ENCODE data around the gene AMPH.

The AMPH gene

GRCh38 chr7:38541440-38541839 lies 89.7 kb downstream of the AMPH start:
- no peak for FAIRE-seq

DNA sequence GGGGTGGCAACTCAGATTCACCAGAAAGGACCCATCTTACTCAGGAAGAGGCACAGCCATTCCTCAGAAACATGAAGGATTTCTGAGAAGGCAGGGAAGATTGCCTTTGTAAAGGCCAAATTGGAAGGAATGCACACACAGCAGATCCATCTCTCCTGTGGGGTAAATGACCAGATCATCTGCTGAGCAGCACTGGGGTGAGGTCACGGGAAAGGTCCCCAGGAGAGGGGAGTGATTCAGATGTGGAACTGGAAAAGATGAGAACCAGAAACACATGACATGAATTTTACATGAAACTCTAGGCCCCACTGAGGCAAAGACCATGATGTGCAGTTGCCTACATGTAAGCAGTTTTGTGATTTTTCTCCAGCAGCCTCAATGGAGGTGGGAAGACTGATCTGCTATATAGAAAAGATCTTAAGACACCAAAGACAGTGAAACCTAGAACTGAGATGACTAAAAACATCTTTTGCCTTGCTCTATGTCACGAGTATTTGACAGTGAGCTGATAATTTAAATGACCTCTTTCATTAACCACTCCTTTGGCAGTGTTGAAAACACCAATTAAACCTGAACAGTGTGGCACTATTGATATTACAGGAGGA lies 91.6 kb downstream of the AMPH start:
- FAIRE-seq, result no peak

GRCh38 chr7:38535073-38535472 lies 96.1 kb downstream of the AMPH start:
- no peak for FAIRE-seq

- FAIRE-seq, result no peak
These were observed 105.3 kb downstream of the AMPH start for GRCh38 chr7:38525857-38526256.

GRCh38 chr7:38524786-38525185 lies 106.4 kb downstream of the AMPH start:
- FAIRE-seq, result no peak

DNA sequence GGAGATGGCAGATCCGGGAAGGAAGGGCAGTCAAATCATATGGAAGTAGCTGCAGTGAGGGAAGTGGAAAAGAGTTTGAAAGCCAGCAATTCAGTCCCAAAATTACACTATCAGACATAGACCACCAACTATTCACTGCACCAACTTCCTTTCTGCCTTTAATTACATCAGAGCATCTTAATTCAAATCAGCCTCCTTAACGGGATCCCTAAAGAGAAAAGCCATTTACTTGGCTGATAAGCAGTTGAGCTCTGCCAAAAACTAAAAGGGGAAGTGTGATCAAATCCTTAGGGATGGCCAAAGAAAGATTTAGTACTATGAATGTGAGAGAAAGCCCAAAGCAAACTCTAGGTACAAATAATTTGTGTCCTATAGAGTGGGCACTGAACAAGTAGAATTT lies 110.4 kb downstream of the AMPH start:
- no peak for FAIRE-seq

DNA sequence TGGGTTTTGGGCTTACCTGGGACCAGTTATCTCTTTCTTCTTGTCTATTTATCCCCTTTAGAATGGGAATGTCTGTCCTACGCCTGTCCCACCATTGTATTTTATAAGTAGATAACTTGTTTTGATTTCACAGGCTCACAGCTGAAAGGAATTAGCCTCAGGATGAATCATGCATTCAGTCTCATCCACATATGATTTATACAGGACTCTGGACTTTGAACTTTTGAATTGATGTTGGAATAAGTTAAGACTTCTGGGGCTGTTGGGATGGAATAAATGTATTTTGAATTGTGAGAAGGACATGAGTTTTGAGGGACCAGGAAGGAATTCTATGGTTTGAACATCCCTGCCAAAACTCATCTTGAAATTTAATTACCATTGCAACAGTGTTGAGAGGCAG lies 112.6 kb downstream of the AMPH start:
- no peak for FAIRE-seq

GRCh38 chr7:38512704-38513103 lies 118.5 kb downstream of the AMPH start:
- no peak for FAIRE-seq

DNA sequence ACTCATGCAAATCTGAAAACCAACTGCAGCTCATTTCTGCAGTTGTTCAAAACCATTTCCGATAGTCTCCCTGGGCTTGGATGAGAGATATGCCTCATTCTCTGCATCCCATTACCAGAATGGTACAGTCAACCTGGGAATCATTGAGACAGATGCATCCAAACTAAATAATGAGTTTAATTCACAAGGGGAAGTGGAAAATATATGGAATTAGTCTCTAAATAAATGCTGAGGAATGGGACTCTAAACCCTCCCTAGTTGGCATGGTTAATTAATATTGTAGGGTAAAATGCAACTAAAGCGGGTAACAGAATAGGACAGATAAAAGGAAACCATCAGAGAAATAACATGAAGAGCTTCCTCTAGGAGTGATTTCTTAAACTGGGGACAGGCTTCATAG lies 118.9 kb downstream of the AMPH start:
- FAIRE-seq, result no peak

GRCh38 chr7:38507384-38507783 lies 123.8 kb downstream of the AMPH start:
- no peak for FAIRE-seq

- FAIRE-seq, result no peak
These were observed 124.4 kb downstream of the AMPH start for GRCh38 chr7:38506756-38507155.

DNA sequence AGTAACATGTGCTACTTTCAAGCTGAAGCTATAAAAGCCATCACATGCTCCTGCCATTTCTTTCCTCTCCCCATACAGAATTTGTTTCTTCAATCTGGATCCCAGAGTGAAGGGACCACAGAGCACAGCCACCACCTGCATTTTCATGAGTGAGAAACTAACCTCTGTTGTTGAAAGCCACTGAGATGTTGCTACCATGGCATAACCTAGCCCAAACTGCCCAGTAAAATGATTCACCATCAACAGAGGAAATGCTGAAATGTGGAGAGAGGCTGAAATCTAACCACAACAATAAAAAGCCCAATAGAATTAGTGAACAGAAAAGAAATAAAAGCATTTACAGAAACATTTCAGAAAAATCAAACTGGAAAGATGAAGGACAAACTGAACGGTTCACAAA lies 125.2 kb downstream of the AMPH start:
- FAIRE-seq, result no peak

GRCh38 chr7:38504684-38505083 lies 126.5 kb downstream of the AMPH start:
- no peak for FAIRE-seq

GRCh38 chr7:38502848-38503247 lies 128.3 kb downstream of the AMPH start:
- FAIRE-seq, result no peak

DNA sequence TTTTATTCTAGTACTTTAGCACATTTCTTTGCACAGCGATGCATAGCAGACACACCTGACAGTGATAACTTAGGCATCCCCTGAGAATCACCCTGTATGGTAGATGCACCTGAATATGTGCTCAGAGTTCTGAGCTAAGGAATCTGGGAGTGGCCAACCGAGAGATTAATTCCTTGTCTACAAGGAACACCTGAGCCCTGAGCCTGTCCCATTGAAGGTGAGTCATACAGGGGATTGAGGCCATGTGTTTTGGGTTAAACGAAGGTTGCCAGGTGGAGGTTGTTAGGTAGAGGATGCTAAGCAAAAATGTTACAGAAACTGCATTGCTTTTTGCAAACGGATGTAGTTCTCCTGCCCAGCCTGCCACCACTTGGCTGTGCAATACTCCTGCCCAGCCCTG lies 128.9 kb downstream of the AMPH start:
- no peak for FAIRE-seq

GRCh38 chr7:38492010-38492409 lies 139.2 kb downstream of the AMPH start:
- no peak for FAIRE-seq

DNA sequence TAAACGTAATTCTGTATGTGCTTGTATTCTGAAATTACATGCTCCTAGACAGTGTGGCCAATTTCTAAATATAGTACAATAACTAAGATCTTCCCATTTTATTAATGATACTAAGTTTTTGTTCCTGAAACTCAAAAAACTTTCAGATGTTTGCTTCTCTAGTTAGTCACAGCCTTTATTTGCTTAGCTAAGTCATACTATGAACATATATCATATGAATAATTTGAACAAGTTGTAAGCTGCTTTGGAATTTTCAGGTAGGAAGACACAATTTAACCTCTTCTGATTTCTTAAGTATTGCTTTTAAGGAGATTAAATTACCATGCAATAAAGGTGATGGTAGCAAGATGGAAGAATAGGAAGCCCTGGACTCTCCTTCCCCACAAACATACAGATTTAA lies 148.7 kb downstream of the AMPH start:
- FAIRE-seq, result no peak

DNA sequence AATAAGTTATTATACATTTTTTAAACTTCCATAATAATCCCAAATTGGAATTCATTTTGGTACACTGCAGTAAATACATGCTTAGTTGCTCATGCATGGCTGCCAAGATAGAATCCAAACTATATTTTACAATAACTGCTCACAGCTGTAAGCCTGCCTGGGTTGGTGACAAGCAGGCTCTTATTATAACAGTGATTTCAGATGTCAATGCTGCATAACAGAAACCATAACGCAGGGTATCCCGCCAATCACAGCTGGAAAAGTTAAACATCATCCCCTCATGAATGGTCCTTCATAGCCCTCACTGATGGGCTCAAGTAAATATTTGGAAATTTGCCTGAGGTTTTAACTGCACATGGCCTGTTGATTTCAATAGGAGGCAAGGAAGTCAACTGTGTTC lies 149.8 kb downstream of the AMPH start:
- FAIRE-seq, result no peak

GRCh38 chr7:38478404-38478803 lies 152.8 kb downstream of the AMPH start:
- no peak for FAIRE-seq

DNA sequence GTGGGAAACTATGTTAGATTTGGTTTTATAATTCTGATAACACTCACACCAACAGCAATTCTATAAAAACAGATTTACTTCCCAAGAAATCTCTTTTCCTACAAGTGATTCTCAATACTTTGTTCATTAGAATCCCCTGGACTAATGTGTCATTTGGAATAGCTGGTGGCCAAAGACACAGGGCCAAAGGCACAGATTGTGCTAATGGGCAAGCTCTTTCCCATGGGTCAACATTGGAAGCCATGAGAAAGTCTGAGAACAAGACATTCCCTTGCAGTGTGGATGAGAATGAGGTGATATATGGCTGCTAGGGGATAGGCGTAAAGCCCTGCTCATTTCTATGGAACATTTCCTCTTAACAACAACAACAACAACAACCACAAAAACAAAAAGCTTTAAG lies 153.8 kb downstream of the AMPH start:
- FAIRE-seq, result no peak

DNA sequence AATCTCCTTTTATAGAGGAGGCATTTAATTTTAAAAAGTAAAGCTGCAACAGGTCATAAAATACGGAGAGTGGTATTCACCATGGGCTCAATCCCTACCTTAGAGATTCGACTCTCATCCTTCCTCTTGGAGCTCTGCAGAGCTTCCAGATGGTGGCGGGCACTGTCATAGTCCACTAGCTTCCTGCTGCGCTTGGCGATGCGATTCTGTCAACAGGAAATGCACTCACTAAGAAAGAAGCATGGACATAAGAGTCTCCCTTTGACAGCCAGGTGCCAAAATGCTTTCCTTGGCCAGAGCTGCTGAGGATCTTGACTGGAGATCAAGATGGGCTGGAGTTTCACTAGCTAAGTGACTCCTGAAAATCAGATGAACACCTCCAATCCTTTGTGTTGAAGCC lies 154.4 kb downstream of the AMPH start:
- FAIRE-seq, result no peak

DNA sequence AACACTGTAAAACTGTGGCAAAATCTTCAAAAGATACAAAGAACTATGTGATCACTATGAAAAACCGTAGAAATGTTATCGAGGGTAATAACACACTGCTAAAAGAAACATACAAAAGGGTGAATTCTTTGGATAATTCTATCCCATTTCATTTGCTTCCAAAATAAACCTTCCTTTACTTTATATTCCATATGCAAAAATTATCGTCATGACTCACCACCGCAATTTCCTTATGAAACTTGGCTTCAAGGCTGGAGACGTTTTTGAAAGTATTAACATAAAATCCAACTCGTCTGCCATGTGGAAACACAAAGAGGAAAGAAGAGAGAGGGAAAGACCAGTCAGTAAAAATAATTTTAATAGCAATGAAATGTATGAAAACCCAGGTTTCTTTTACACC lies 165.2 kb downstream of the AMPH start:
- no peak for FAIRE-seq

DNA sequence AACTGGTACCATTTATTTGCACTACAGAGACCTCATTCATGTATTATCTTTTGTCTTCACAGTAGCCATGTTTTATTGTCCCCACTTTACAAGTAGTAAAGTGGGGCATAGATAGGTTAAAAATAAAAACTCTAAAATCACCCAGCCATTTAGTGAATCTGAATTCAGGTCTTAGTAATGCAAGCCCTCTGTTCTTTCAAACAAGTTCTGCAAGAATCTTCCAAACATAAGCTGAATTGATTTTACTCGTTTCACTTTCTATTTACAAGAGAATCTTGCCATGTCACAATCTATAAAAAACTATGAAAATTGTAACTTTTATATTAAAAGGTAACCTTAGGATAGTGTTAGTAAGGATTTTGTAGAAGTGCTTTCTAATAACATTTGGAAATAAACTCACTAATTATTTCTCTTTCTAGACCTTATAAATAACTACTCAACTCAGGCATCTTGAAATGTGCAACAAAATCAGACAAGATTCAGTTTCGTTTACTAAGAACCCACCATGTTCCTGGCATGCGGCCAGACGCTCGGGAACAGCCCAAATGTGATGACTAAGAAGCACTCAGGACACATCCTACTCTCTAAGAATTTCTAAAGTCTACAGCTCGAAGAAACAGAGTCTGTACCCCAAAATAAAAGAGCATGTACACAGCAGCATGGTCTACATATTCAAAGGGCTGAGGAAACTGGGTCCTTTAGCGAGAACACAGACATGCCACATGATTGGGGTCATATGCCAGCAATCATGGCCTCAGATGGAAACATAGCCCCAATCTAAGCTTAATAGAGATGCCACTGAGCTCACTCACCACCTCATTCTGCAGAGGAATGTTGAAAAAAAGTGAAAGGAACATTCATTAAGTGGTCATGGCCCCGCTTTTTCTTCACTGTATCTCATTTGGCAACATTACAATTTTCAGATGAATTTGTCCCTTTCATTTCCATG lies 167.6 kb downstream of the AMPH start:
- FAIRE-seq, result no peak

- no peak for FAIRE-seq
These were observed 168.4 kb downstream of the AMPH start for GRCh38 chr7:38462819-38463218.

GRCh38 chr7:38461887-38462286 lies 169.3 kb downstream of the AMPH start:
- FAIRE-seq, result no peak

Measured in endometrium (tissue), 2 donors.